ENCODE data around the gene GHRL. TPM values are rescaled to one million over a fixed set of nuclear protein-coding genes. Genes with fewer than 3 reads are reported as not detected.

GHRL gene
- total and polyA plus RNA-seq, 7 donors, result 0.16 to 0.88 (median 0.18) TPM; not detected in 4

- Histone ChIP-seq H3K36me3 (ENCODE audit: insufficient read depth in 1 of 2, low read depth in 1 of 2) (peaks cover 5 to 42% of the 10 kb centered on the region in 2 donors), H3K27ac (no peak overlapping the region), H3K27me3 (ENCODE audit: insufficient read depth in 3 of 3, low read length in 2 of 3) (no peaks in the 10 kb centered on the region), H3K4me1 (peaks cover 2% of the 10 kb centered on the region), H3K4me3 (no peak overlapping the region), H3K9me3 (no peaks in the 10 kb centered on the region)
- intact Hi-C loops (cut with DNase I), result no loop called here
- DNase-seq (no peak), ATAC-seq (peak in 2 of 4 donors; percentile 45 to 66)
- WGBS, 3 donors, result 65 to 76% (median 70%) methylated on average over 12 of the region's 12 CpGs
- TF ChIP-seq, protein P1, sequence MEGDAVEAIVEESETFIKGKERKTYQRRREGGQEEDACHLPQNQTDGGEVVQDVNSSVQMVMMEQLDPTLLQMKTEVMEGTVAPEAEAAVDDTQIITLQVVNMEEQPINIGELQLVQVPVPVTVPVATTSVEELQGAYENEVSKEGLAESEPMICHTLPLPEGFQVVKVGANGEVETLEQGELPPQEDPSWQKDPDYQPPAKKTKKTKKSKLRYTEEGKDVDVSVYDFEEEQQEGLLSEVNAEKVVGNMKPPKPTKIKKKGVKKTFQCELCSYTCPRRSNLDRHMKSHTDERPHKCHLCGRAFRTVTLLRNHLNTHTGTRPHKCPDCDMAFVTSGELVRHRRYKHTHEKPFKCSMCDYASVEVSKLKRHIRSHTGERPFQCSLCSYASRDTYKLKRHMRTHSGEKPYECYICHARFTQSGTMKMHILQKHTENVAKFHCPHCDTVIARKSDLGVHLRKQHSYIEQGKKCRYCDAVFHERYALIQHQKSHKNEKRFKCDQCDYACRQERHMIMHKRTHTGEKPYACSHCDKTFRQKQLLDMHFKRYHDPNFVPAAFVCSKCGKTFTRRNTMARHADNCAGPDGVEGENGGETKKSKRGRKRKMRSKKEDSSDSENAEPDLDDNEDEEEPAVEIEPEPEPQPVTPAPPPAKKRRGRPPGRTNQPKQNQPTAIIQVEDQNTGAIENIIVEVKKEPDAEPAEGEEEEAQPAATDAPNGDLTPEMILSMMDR (IDR thresholded peaks at IDR 0.05), result peak; percentile 30
Observed at GRCh38 chr3:10263646-10264363, 28.9 kb downstream of the GHRL start.

GRCh38 chr3:10262027-10262426 lies 30.7 kb downstream of the GHRL start:
- ATAC-seq (peak in 3 of 4 donors; percentile 40 to 73 (median 52)), DNase-seq (no peak)
- TF ChIP-seq, protein P1 (IDR thresholded peaks at IDR 0.05), result no peak
- Histone ChIP-seq H3K9me3 (no peaks in the 10 kb centered on the region), H3K27ac (peak overlapping the region; percentile 53), H3K27me3 (ENCODE audit: insufficient read depth in 3 of 3, low read length in 2 of 3) (no peaks in the 10 kb centered on the region), H3K4me3 (no peak overlapping the region), H3K36me3 (ENCODE audit: insufficient read depth in 1 of 2, low read depth in 1 of 2) (peaks cover 5 to 47% of the 10 kb centered on the region in 2 donors), H3K4me1 (no peaks in the 10 kb centered on the region)
- intact Hi-C loops (cut with DNase I), result no loop called here
- WGBS, 3 donors, result 33 to 52% (median 39%) methylated on average over 4 of the region's 4 CpGs

GRCh38 chr3:10260211-10260701 lies 32.5 kb downstream of the GHRL start:
- DNase-seq, result no peak
- 77 to 92% (median 85%) methylated on average over 6 of the region's 6 CpGs for WGBS, 3 donors
- Histone ChIP-seq H3K9me3 (no peaks in the 10 kb centered on the region), H3K36me3 (ENCODE audit: insufficient read depth in 1 of 2, low read depth in 1 of 2) (peaks cover 5 to 51% of the 10 kb centered on the region in 2 donors), H3K4me3 (no peak overlapping the region), H3K27me3 (ENCODE audit: insufficient read depth in 3 of 3, low read length in 2 of 3) (no peaks in the 10 kb centered on the region), H3K27ac (no peak overlapping the region), H3K4me1 (peaks cover 9% of the 10 kb centered on the region)
- intact Hi-C loops (cut with DNase I), result no loop called here
- ATAC-seq, result no peak
- TF ChIP-seq, protein P1 (IDR thresholded peaks at IDR 0.05), result no peak

DNA sequence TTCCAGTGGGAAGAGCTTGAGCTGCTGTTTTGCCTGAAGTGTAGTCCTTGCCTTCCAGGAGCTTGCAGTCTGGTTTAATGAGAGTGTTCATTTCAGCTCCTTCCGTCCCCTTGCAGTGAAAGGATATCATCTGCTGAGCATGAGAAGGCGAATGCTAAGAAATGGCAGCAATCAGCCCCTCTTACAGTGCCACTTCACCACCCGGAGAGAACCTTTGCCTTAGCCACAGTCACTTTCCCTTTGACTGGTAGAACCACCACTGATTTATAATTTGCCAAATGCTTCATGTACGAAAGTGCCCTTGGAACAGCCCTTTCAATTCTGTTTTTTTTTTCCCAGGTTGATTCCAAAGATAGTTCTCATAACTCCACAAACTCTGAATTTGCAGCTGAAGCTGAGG lies 32.9 kb downstream of the GHRL start:
- Histone ChIP-seq H3K27me3 (ENCODE audit: insufficient read depth in 3 of 3, low read length in 2 of 3) (no peaks in the 10 kb centered on the region), H3K27ac (no peak overlapping the region), H3K4me3 (no peak overlapping the region), H3K4me1 (peaks cover 9% of the 10 kb centered on the region), H3K36me3 (ENCODE audit: insufficient read depth in 1 of 2, low read depth in 1 of 2) (peaks cover 8 to 51% of the 10 kb centered on the region in 2 donors), H3K9me3 (no peaks in the 10 kb centered on the region)
- DNase-seq (no peak), ATAC-seq (no peak)
- 79 to 87% (median 85%) methylated on average over 4 of the region's 4 CpGs for WGBS, 3 donors
- intact Hi-C loops (cut with DNase I), result no loop called here
- TF ChIP-seq, protein P1 (IDR thresholded peaks at IDR 0.05), result no peak
